ENCODE results near the gene DPYSL5.

DNA sequence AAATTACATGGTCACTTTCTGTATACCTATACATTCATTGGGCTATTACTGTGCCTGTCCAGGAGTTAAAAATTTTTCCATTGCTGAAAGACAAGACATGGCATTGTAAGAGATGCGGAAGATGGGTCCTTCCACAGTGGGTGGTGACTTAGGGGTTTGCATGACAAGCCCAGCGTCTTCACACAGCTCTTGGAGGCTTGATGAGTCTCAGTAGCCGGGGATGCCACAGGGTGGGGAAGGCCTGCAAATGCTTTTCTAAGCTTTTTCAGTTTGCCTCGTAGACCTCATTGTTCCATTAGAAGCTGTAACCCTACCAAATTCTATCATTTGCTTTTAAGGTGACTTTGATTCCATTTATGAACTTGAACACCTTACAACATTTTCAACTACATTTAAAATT is 104.4 kb downstream of the DPYSL5 start:
- TF ChIP-seq, protein P1, sequence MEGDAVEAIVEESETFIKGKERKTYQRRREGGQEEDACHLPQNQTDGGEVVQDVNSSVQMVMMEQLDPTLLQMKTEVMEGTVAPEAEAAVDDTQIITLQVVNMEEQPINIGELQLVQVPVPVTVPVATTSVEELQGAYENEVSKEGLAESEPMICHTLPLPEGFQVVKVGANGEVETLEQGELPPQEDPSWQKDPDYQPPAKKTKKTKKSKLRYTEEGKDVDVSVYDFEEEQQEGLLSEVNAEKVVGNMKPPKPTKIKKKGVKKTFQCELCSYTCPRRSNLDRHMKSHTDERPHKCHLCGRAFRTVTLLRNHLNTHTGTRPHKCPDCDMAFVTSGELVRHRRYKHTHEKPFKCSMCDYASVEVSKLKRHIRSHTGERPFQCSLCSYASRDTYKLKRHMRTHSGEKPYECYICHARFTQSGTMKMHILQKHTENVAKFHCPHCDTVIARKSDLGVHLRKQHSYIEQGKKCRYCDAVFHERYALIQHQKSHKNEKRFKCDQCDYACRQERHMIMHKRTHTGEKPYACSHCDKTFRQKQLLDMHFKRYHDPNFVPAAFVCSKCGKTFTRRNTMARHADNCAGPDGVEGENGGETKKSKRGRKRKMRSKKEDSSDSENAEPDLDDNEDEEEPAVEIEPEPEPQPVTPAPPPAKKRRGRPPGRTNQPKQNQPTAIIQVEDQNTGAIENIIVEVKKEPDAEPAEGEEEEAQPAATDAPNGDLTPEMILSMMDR (IDR thresholded peaks at IDR 0.05), result no peak
- TF ChIP-seq EZH2 (IDR thresholded peaks at IDR 0.05; ENCODE audit: borderline replicate concordance, insufficient read depth, low read depth, low read length, poor library complexity, severe bottlenecking), result no peak

All from B cell (primary cell).